UCSD-AML1 (cell line): ENCODE results near the gene FBXL19.
A peak's percentile ranks its signal among the peaks of the same experiment; 100 is the strongest.
"Not testable (repeated sequence)": the region's sequence is repeated elsewhere in the genome, so short reads cannot be mapped to it uniquely, and the experiment has no call there.

Source experiments
- DNase-seq: peaks from one replicate; lab custom pipeline; 2025; ENCODE audit not compliant: unreplicated experiment; lab: John Stamatoyannopoulos, UW

The FBXL19 gene

DNA sequence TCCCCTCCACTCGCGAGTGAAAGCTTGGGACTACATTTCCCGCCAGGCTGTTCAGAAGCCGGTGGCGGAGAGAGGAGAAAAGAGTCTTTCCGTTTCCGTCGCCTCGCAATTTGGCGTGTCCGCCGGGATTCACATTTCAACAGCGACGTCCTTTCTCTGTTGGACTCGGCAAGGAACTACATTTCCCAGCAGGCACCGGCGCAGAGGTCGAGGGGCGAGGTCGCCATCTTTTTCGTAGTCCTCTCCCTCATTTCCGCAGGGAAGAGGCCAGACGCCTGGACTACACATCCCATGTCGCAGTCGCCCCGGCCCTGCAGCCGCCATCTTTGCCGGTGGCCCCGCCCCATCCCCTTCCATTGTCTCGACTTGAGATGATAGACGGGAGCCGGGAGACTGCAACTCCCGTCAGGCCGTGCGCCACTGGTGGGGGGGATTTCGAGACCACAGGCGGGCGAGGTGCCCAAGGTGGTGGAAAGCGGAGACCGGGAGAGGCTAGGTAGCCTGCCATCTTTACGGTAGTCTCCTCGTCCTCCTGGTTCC is 882 bp upstream of the FBXL19 start:
- DNase-seq, result peak; percentile 99

DNA sequence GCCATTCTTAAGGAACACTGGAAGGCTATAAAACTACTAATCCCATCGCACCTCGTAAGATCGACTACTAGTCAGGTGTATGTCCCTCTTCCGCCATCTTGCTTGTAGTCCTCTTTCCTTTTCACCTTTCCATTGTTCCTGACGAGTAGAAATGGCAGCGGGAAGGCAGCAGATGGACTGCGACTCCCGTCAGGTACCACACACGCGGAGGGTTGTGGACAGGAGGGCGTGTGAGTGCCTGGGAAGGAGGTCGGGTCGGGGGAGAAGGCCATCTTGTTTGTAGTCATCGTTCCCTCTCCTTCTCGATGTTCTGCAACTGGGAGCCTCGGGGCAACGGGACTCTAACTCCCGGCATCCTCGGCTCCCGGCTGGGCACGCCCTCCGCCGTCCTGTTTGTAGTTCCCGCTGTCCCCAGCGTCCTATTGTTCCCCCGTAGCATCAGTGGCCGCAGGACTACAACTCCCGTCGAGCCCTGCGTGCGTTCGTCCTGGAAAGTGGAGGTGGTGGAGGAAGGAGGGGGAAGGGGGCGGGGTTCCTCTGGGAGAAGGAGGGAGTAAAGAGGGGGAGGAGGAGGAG is 324 bp upstream of the FBXL19 start:
- peak; percentile 99 for DNase-seq

DNA sequence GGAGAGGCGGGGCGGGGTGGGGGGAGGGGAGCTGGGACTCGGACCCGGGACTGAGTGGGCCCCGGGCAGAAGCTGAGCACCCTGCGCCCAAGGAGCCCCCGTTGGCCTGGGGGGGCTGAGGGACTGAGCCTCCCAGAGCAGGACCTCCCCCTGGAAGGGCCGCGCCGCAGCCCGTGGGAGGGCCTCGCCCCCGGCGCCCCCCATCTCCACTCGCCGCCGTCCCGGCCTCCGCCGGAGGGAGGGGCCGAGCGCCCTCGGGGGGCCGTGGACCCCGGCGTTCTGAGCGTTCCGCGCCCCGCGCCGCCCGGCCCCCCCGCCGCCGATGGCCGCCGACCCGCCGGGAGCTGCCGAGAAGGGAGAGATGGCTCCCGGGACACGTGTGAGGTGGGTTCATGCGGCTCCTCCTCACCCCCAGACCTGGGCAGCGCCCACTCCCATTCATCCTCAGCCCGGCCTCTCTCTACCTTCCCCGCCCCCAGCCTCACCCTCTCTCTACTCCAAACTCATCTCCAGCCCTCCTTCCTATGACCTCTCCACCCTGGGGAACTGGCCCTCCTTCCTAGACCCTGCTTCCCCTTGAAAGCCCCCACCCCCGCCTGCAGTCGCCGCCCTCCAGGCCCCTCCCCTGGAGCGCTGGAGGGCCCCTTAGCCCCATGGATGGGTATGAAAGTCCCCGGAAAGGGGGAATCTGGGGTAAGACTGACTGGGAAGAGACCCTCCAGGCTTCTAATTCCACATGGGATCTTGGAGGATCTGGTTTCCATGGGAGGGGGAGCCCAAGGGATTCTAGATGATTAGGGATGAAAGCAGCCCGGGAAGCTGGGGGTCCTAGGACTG is 922 bp downstream of the FBXL19 start:
- no peak for DNase-seq

DNA sequence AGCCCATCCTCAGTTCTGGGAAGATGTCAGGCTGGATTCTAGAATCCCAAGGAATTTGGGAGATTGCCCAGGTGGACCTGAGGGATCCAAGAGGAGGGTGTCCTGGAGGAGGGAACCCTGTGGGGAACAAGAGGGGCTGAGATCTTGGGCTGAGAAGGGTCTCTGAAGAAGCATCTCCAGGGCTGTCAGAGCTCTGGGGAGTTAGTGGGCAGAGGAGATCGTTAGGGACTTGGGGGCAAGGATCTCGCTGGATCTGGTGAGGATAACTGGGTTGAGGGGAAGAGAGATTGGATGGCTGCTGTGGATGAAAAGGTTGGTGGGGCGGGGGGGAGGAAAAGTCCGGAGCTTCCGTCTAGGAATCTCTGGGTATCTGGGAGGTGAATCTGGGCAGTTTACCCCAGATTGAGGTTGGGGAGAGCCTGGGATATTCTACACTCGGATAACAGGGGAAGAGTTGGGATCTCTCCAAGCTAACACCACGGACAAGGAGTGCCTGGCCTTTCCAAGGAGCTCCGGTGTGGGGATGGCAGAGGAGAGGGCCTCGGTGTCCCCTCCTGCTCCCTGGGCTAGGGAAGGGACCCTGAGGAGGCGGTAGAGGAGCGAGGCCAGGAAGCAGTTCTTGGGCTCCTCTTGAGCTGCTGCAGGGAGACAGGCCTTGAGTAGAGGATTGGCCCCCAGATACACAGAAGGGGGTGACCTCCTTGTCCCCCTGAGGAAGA is 1.7 kb downstream of the FBXL19 start:
- no peak for DNase-seq

DNA sequence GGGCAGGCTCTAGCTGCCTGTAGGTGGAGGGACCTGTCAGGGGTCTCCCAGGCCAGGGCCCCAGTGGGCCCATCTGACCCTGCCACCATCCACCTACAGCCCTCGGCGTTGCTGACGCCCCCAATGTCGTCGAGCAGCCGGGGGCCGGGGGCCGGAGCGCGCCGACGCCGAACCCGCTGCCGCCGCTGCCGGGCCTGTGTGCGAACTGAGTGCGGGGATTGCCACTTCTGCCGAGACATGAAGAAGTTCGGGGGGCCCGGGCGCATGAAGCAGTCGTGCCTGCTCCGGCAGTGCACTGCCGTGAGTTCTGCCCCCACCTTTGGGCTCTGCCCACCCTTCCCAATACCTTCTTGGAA is 2.2 kb downstream of the FBXL19 start:
- DNase-seq, result no peak

DNA sequence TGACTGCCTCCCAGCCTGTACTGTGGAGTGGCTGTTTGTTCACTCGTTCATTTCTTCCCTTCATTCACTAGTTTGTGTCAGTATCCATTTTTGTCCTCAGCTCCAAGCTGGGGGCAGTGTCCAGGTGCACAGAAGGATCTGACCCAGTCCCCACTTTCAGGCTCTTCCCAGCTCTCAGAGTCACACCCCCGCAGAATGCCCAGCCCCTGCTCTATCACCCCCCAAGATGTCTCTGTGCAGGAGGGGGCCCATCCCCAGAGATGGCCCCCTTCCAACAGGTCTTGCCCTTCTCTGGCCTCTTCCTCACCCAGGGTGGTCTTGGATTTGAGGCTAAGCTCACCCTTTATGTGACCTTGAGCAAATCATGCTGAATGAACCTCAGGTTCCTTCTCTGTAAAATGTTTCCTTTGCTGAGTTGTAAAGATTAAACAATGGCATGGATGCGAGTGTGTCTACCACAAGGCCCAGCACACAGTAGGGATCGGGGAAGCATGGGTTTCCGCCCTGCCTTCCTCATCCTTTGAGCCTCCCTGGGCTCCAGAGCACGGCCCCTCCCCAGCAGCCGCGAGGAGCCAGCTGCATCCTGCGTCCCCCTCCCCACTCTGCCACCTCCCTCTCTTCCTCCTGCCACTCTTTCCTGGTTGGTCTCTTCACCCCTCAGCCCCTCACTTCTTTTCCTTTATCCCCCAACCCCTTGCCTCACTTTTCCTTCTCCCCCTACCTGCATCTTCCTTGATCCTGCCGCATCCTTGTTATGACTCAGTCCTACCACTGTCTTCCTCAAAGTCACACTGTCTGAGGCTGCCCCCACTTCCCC is 2.8 kb downstream of the FBXL19 start:
- DNase-seq, result no peak

DNA sequence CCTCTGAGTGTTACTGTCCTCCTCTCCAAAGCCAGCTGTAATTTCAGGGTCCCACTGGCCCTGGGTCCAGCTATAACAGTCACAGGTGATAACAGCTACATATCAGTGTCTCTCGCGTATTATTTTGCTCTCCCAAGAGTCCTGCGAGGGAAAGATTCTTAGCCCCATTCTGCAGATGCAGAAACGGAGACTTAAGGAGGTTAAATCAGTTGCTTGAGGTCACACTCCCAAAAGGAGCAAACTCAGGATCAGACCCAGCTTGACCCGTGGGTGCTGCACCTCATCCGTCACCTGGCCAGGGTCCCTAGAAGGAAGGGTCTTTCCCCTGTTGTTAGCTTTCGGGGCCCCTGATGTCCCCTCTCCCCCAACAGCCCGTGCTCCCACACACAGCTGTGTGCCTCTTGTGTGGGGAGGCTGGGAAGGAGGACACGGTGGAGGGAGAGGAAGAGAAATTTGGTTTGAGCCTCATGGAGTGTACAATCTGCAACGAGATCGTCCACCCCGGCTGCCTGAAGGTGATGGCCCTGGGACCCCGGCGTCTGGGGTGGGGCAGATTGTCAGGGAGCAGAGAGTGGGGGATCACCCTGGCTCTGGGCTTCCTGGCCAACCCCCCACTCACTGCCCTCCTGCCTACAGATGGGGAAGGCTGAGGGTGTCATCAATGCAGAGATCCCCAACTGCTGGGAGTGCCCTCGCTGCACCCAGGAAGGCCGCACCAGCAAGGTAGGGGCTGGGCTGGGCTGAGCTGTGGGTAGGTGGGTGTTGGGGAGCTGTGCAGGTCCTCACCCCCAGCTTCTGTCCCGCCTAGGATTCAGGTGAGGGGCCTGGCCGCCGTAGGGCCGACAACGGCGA is 3.8 kb downstream of the FBXL19 start:
- no peak for DNase-seq

DNA sequence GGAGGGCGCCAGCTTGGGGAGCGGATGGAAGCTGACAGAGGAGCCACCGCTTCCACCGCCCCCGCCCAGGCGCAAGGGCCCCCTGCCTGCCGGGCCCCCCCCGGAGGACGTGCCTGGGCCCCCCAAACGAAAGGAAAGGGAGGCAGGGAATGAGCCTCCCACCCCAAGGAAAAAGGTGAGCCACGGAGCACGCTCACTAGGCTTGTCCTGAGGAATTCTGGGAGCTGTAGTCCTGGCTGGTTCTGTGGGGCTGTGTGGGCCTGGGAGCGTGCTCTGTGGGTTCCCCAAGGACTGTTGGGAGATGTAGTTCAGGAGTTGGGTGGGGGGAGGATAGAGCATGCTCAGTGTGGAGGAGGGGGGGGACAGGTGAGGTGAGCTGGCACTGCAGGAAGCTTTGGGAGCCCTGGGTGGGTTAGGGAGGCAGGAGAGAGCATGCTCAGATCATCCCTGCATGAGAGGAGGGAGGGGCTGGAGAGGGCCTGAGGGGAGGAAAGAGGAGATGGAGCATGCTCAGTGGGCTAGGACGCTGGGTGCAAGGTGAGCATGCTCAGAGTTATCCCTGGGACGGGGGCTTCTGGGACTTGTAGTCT is 4.5 kb downstream of the FBXL19 start:
- no peak for DNase-seq

DNA sequence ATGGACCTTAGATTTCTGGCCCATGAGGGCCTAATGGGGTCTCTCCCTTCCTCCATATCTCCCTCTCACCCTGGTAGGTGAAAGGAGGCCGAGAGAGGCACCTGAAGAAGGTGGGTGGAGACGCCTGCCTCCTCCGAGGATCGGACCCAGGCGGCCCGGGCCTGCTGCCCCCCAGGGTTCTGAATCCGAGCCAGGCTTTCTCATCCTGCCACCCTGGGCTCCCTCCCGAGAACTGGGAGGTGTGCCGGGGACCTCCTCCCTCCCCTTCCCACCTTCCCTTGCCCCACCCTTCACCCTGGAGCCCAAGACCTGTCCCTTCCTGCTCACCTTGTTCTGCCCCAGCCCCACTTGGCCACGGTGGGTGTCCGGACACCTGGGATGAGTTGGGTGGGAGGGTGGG is 5.0 kb downstream of the FBXL19 start:
- DNase-seq, result no peak

DNA sequence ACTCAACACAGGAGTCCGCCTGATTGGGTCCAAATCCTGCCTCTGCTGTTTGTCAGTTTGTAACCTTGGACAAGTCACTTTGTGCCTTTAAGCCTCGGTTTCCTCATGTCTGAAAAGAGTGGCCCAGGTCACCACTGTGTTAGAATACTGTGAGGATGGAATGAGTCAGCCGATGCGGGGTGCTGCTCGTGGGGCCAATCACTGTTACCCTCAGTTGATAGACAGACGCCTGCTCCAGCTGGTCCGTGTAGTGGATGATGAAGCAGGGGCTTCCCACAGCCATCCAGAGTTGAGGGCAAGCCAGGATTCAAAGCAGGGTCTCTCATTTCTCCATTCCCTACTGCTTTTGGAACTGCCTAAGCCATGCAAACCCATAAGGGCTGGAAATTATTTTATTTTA is 5.8 kb downstream of the FBXL19 start:
- no peak for DNase-seq

DNA sequence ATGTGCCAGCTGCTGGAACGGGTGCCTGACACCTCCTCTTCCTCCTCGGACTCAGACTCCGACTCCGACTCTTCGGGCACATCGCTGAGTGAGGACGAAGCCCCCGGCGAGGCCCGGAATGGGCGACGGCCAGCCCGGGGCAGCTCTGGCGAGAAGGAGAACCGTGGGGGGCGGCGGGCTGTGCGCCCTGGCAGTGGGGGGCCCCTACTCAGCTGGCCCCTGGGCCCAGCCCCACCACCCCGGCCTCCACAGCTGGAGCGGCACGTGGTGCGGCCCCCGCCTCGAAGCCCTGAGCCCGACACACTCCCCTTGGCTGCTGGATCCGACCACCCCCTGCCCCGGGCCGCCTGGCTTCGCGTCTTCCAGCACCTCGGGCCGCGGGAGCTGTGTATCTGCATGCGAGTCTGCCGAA is 6.8 kb downstream of the FBXL19 start:
- DNase-seq, result no peak

DNA sequence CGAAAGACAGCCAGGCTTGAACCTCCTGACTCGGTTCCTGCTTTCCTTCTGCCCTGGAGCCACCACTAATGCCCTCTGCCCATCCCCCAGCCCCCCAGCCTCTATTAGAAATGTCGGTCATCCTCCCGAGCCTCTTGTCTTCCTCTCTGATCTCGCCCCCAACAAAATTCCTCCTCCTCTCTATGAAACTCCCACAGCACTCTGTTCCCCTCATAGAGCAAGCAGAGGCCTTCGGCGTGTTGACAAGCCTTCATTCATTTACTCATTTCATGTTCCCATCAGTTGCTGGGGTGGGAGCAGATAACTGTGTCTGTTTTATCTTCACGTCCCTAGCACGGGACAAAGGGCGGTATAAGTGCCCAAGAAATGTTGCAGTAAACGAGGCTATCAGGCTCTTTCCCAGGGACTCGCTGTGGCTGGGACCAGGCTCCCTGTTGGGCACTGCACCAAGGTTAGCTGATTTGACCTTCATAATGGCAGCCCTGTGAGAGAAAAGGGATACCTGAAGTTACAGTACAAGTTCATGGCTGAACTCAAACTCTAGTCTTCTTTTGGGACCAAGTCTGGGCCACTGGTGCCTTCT is 7.8 kb downstream of the FBXL19 start:
- no peak for DNase-seq

DNA sequence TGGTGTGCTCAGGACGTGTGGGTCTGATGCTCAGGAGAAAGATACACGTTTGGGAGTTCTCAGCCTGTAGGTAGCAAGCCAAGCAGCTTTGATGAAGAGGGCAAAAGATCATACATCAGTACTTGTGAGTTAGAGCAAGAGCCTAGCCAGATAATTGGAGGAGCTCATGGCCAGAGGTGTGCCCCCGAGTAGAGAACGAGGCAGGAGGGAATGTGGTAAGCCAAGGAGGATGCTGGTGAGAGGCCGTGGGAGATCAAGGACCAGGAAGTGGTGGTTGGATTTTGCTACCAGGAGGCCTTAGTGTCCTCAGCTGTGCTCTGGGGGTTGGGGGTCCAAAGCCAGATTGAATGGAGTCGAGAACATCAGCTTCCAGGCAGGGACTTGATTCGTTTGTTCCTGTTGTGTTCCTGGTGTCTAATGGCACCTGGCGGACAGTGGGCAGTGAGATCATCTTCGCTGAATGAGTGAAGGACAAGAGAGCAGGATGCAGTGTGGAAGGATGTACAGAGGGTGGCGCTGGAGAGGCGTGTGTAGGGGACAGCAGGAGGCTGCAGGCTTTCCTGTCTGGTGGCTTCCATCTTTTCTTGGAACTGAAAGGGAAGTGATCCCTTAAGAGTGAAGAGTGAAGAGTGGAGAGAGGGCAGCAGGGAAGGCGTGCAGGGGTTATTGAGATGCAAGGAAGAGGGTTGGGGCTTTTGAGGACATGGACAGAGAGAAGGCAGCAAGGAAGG is 11.6 kb downstream of the FBXL19 start:
- peak; percentile 69 for DNase-seq

DNA sequence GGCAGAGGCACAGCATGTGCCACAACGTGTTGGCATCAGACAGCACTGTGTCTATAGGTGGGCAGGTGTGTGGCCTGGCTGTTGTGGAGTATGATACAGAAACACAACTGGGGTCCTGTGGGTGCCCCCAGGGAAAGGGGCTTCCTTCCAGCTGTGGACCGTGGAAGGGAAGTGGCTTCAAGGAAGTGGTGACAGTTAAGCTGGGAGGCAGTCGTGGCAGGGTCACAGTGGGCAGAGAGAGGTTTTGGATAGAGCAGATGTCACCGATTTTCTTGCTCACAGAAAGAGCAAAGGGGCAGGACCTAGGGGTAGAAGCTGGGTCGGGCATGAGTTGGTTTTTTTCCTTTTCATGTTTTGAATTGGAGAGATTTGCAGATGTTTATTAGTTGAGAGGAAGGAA is 14.3 kb downstream of the FBXL19 start:
- DNase-seq, result no peak

DNA sequence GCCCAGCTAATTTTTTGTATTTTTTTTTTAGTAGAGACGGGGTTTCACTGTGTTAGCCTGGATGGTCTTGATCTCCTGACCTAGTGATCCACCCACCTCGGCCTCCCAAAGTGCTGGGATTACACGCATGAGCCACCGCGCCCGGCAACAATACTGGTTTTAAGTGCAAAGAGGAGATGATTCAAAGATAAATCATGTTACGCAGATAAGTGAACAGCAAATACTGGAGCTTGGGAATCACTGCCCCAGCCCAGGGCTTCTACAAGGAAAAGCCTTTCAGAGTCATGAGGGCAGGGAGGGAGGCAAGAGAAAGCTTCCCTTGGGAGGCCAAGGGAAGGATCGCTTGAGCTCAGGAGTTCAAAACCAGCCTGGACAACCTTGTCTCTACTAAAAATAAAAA is 16.2 kb downstream of the FBXL19 start:
- DNase-seq, result not testable (repeated sequence)

DNA sequence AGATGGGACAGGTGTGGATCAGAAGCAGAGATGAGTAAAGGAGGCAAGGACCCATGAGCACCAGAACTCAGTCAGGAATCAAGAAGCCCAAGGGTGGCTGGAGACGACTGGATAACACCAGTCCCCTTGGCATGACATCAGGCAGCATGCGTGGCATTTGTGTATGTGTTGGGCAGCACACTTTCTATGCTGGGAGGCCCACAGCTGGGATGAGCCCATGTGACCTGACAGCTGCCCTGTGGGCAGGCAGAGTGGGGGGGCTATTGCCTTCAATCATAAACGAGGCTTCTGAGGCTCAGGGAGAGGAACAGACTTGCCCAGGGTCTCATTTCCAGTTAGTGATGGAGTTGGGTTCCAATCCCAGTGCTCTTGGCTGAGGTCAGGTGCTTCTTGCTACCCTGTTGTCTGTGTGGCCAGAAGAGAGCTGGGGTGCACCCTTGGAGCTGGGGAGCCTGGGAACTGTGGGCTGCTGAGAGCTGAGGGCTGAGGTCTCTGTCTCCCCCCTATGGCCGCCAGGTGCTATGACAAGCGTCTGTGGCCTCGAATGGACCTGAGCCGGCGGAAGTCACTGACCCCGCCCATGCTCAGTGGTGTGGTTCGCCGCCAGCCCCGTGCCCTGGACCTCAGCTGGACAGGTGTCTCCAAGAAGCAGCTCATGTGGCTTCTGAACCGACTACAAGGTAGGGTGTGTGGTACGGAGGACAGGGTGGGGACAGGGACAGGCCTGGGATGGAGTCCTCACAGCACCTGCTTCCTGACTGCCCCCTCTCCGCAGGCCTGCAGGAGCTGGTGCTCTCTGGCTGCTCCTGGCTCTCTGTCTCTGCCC is 18.4 kb downstream of the FBXL19 start:
- peak; percentile 68 for DNase-seq

DNA sequence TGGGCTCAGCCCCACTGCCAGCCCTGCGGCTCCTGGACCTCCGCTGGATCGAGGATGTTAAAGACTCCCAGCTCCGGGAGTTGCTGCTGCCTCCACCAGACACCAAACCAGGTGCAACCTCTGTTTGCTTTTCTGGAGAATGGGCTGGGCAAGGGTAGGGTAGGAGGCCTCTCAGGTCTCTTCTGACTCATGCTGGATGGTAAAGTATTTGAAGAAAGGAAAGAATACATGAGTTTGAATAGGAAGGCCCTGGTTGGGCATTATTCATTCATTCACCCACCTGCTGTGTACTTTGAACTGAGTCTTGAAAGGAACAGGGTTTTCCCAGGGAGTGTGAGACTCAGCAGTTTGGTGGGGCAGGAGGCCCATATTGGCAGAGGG is 19.0 kb downstream of the FBXL19 start:
- no peak for DNase-seq

DNA sequence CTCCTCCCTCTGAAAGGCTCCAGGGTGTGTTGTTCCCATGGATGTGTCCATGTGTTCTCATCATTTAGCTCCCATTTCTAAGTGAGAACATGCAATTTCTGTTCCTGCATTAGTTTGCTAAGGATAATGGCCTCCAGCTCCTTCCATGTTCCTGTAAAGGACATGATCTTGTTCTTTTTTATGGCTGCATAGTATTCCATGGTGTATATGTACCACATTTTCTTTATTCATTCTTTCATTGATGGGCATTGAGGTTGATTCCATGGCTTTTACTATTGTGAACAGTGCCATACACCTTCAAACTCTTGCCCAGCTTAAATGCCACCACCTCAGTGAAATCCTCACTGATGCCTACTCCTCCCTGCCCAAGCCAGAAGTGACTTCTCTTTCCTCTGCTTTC is 21.0 kb downstream of the FBXL19 start:
- DNase-seq, result no peak
